PC-9 (cell line): ENCODE measurements around the gene CYTH3. TPM values are rescaled to one million over a fixed set of nuclear protein-coding genes. Genes with fewer than 3 reads are reported as not detected.

ENCODE experiments used
- BruUV-seq: library from RNA; stranded (reverse); fragments of 400-500 nt; replicated peaks from 2 replicates; lab custom pipeline; 2021; lab: Mats Ljungman, UMichigan
- CTCF ChIA-PET: fragments of 300-600 bp; sonication (Branson Sonifier 250); formaldehyde crosslinking; loops from one replicate; lab custom pipeline; 2022; ENCODE audit warnings: antibody characterized with exemption; lab: Charles Lee
- POLR2A ChIA-PET: fragments of 300-600 bp; sonication (Branson Sonifier 250); formaldehyde crosslinking; loops from one replicate; lab custom pipeline; 2022; ENCODE audit warnings: antibody characterized with exemption; ENCODE audit not compliant: unreplicated experiment; lab: Charles Lee
- DNase-seq, 2 experiments: peaks; one replicate each; pipeline versions ENCODE4 v3.0.0 to v3.0.0-alpha.2; 2015 to 2022; ENCODE audit warnings: mixed read lengths in 1 of 2
- H2AFZ ChIP-seq: fragments of 200-600 bp; sonication (generic); 2 replicates; pipeline ENCODE4 v1.8.1; 2017; ENCODE audit warnings: antibody characterized with exemption
- H3F3A ChIP-seq: fragments of 200-600 bp; sonication (generic); 2 replicates; pipeline ENCODE4 v1.8.1; 2017; ENCODE audit warnings: antibody characterized with exemption, mild to moderate bottlenecking, low read depth; ENCODE audit not compliant: insufficient read depth
- H3K27ac ChIP-seq: fragments of 200-600 bp; sonication (generic); 2 replicates; pipeline ENCODE4 v1.6.1; 2016; ENCODE audit warnings: mixed run types
- H3K27me3 ChIP-seq: fragments of 200-600 bp; sonication (generic); 2 replicates; pipeline ENCODE4 v1.6.1; 2016; ENCODE audit warnings: low read depth, mixed run types; ENCODE audit not compliant: insufficient read depth
- H3K36me3 ChIP-seq: fragments of 200-600 bp; sonication (generic); 2 replicates; pipeline ENCODE4 v1.6.1; 2016; ENCODE audit warnings: low read depth, mixed run types
- H3K4me1 ChIP-seq: fragments of 200-600 bp; sonication (generic); replicated peaks from 2 replicates; pipeline ENCODE4 v1.6.1; 2016; ENCODE audit warnings: mixed run types; ENCODE audit not compliant: insufficient read depth
- H3K4me2 ChIP-seq: fragments of 200-600 bp; sonication (generic); 2 replicates; pipeline ENCODE4 v1.6.1; 2017; ENCODE audit warnings: mixed run types
- H3K4me3 ChIP-seq: fragments of 200-600 bp; sonication (generic); 2 replicates; pipeline ENCODE4 v1.6.1; 2016; ENCODE audit warnings: mixed run types
- H3K79me2 ChIP-seq: fragments of 200-600 bp; sonication (generic); 2 replicates; pipeline ENCODE4 v1.6.1; 2017; ENCODE audit warnings: low read depth, mixed run types
- H3K9me2 ChIP-seq: fragments of 200-600 bp; sonication (generic); 2 replicates; pipeline ENCODE4 v1.8.1; 2017; ENCODE audit warnings: mild to moderate bottlenecking; ENCODE audit not compliant: insufficient read depth
- H3K9me3 ChIP-seq: fragments of 200-600 bp; sonication (generic); 2 replicates; pipeline ENCODE4 v1.8.1; 2016; ENCODE audit warnings: low read depth; ENCODE audit not compliant: insufficient read depth
- H4K20me1 ChIP-seq: fragments of 200-600 bp; sonication (generic); 2 replicates; pipeline ENCODE4 v1.8.1; 2017; ENCODE audit not compliant: insufficient read depth
- CTCF ChIP-seq: fragments of 200-600 bp; sonication (generic); conservative IDR thresholded peaks from 2 replicates; pipeline ENCODE4 v1.6.1; 2017; ENCODE audit warnings: mixed run types, antibody characterized with exemption, mild to moderate bottlenecking, moderate library complexity
- EZH2 ChIP-seq: fragments of 200-600 bp; sonication (generic); IDR thresholded peaks from 2 replicates; pipeline ENCODE4 v1.8.0; 2017; ENCODE audit warnings: antibody characterized with exemption, low read depth
- intact Hi-C: fragments of 100-400 bp; cut with micrococcal nuclease; formaldehyde crosslinking; loops from one replicate; pipeline ENCODE4 v1.10.0; 2022; ENCODE audit not compliant: unreplicated experiment
- total RNA-seq: library from RNA; stranded (reverse); gene quantifications from 2 replicates; pipeline ENCODE4 v1.2.3, GENCODE V29; 2021

Gene CYTH3
- total RNA-seq, 1 experiment from 2014 or later = 84.4 TPM

GRCh38 chr7:6170571-6171531 lies 101.6 kb downstream of the CYTH3 start:
- Histone ChIP-seq H3F3A (peaks cover 10% of the 10 kb centered on the region), H3K27ac (no peak overlapping the region), H3K9me3 (no peaks in the 10 kb centered on the region), H3K4me3 (no peak overlapping the region), H2AFZ (no peak overlapping the region), H3K79me2 (no peaks in the 10 kb centered on the region), H3K4me1 (peaks cover 11% of the 10 kb centered on the region), H3K36me3 (no peaks in the 10 kb centered on the region), H3K9me2 (no peaks in the 10 kb centered on the region), H4K20me1 (no peaks in the 10 kb centered on the region), H3K4me2 (no peak overlapping the region), H3K27me3 (no peaks in the 10 kb centered on the region)
- no peak for DNase-seq
- no peak for TF ChIP-seq CTCF
- TF ChIP-seq EZH2 = no peak
- CTCF ChIA-PET = interaction anchor here (0.7 kb wide), 1 partner anchor 22 kb away, joined by 5 read pairs; no protein-coding TSS in a partner anchor
- intact Hi-C loops = no loop called here
- BruUV-seq = no TSS peak
- POLR2A ChIA-PET = no interaction called here

GRCh38 chr7:6169805-6170520 lies 102.5 kb downstream of the CYTH3 start:
- DNase-seq = no peak
- H3F3A ChIP-seq = peaks cover 2% of the 10 kb centered on the region; the same call in 1 of the 2 replicates
- no TSS peak for BruUV-seq
- no peaks in the 10 kb centered on the region for H3K9me3 ChIP-seq
- H3K9me2 ChIP-seq = no peaks in the 10 kb centered on the region
- H3K79me2 ChIP-seq = no peaks in the 10 kb centered on the region
- no peak overlapping the region for H3K4me3 ChIP-seq
- no peak overlapping the region for H2AFZ ChIP-seq
- intact Hi-C loops = no loop called here
- ChIA-PET POLR2A (interaction anchor here (0.6 kb wide), 1 partner anchor 113 kb away, joined by 7 read pairs; no protein-coding TSS in a partner anchor), CTCF (interaction anchor here (0.7 kb wide), 1 partner anchor 22 kb away, joined by 5 read pairs; no protein-coding TSS in a partner anchor)
- H3K4me1 ChIP-seq = peaks cover 3% of the 10 kb centered on the region
- TF ChIP-seq CTCF (no peak), EZH2 (no peak)
- H3K27me3 ChIP-seq = no peaks in the 10 kb centered on the region
- no peak overlapping the region for H3K4me2 ChIP-seq
- H4K20me1 ChIP-seq = no peaks in the 10 kb centered on the region
- no peak overlapping the region for H3K27ac ChIP-seq
- no peaks in the 10 kb centered on the region for H3K36me3 ChIP-seq

- Histone ChIP-seq H3K27ac (no peak overlapping the region), H2AFZ (no peak overlapping the region), H3K4me2 (no peak overlapping the region), H3K4me1 (no peaks in the 10 kb centered on the region), H3K9me3 (no peaks in the 10 kb centered on the region), H3F3A (no peaks in the 10 kb centered on the region), H3K9me2 (no peaks in the 10 kb centered on the region), H3K79me2 (no peaks in the 10 kb centered on the region), H3K36me3 (no peaks in the 10 kb centered on the region), H3K4me3 (no peak overlapping the region), H4K20me1 (no peaks in the 10 kb centered on the region), H3K27me3 (no peaks in the 10 kb centered on the region)
- no TSS peak for BruUV-seq
- CTCF ChIA-PET = no interaction called here
- POLR2A ChIA-PET = no interaction called here
- no peak for TF ChIP-seq EZH2
- TF ChIP-seq CTCF = no peak
- no peak for DNase-seq
- intact Hi-C loops = no loop called here
These were observed 104.0 kb downstream of the CYTH3 start for GRCh38 chr7:6168477-6168868.
